HEK293 (cell line): ENCODE data around the gene MTMR3.

Experiments used
- CTCF ChIA-PET: fragments of 350-600 bp; formaldehyde crosslinking; extraction: SDS; loops from one replicate; lab custom pipeline; 2021; ENCODE audit warnings: antibody characterized with exemption; lab: Yijun Ruan, JAX
- POLR2A ChIA-PET: fragments of 300-600 bp; formaldehyde crosslinking; extraction: SDS; loops from one replicate; lab custom pipeline; 2020; ENCODE audit warnings: antibody characterized with exemption, inconsistent platforms; lab: Yijun Ruan, JAX
- H3K27ac ChIP-seq: fragments of 200-500 bp; sonication (Bioruptor generic); 2 replicates; pipeline ENCODE4 v1.5.1; 2014; ENCODE audit warnings: low read depth, low read length, control low read depth, inconsistent platforms; ENCODE audit errors: extremely low read depth
- H3K36me3 ChIP-seq, 2 experiments: fragments of 200-500 bp in 1 of 2; sonication (Bioruptor generic) in 1 of 2; 1 replicate in 1 of 2; 2 replicates in 1 of 2; pipeline ENCODE4 v1.5.1; 2014 to 2017; ENCODE audit warnings: inconsistent platforms in 2 of 2, low read length in 2 of 2; ENCODE audit not compliant: control insufficient read depth in 2 of 2, insufficient read depth in 1 of 2
- H3K4me1 ChIP-seq: fragments of 200-500 bp; sonication (Bioruptor generic); 2 replicates; pipeline ENCODE4 v1.5.1; 2014; ENCODE audit warnings: mild to moderate bottlenecking, low read length, inconsistent platforms; ENCODE audit not compliant: control insufficient read depth, insufficient read depth
- H3K4me3 ChIP-seq: 2 replicates; pipeline ENCODE4 v1.5.1; 2011; ENCODE audit warnings: low read depth, mild to moderate bottlenecking, control low read depth, low read length, moderate library complexity
- H3K9me3 ChIP-seq: fragments of 200-500 bp; sonication (Bioruptor generic); 2 replicates; pipeline ENCODE4 v1.5.1; 2014; ENCODE audit warnings: low read depth, low read length, inconsistent platforms; ENCODE audit not compliant: control insufficient read depth, insufficient read depth
- GLIS1 ChIP-seq: fragments of 450-650 bp; formaldehyde crosslinking; IDR thresholded peaks from 2 replicates; pipeline ENCODE4 v1.5.1; 2016; ENCODE audit warnings: missing biosample characterization, missing genetic modification characterization
- GLIS2 ChIP-seq: fragments of 450-650 bp; formaldehyde crosslinking; IDR thresholded peaks from 2 replicates; pipeline ENCODE4 v1.5.1; 2016; ENCODE audit warnings: missing biosample characterization, missing genetic modification characterization
- HOXC10 ChIP-seq: sonication (generic); formaldehyde crosslinking; IDR thresholded peaks from 2 replicates; pipeline ENCODE4 v1.8.1; 2023; ENCODE audit warnings: mild to moderate bottlenecking, missing genetic modification reagents
- MZF1 ChIP-seq: fragments of 450-650 bp; formaldehyde crosslinking; IDR thresholded peaks from 2 replicates; pipeline ENCODE4 v1.5.1; 2017; ENCODE audit warnings: missing biosample characterization, missing genetic modification characterization, borderline replicate concordance
- RBAK ChIP-seq: fragments of 450-650 bp; formaldehyde crosslinking; IDR thresholded peaks from 2 replicates; pipeline ENCODE4 v1.5.1; 2016; ENCODE audit warnings: missing biosample characterization, missing genetic modification characterization
- ZBTB17 ChIP-seq: fragments of 450-650 bp; formaldehyde crosslinking; IDR thresholded peaks from 2 replicates; pipeline ENCODE4 v1.5.1; 2016; ENCODE audit warnings: missing biosample characterization, missing genetic modification characterization
- ZBTB21 ChIP-seq: fragments of 450-650 bp; formaldehyde crosslinking; IDR thresholded peaks from 2 replicates; pipeline ENCODE4 v1.5.1; 2017; ENCODE audit warnings: missing biosample characterization, missing genetic modification characterization
- ZFP69B ChIP-seq: fragments of 450-650 bp; formaldehyde crosslinking; IDR thresholded peaks from 2 replicates; pipeline ENCODE4 v1.5.1; 2016; ENCODE audit warnings: missing biosample characterization, missing genetic modification characterization
- ZNF114 ChIP-seq: fragments of 450-650 bp; formaldehyde crosslinking; IDR thresholded peaks from 2 replicates; pipeline ENCODE4 v1.5.0; 2017; ENCODE audit warnings: missing biosample characterization, missing genetic modification characterization
- ZNF2 ChIP-seq: fragments of 450-650 bp; formaldehyde crosslinking; IDR thresholded peaks from 2 replicates; pipeline ENCODE4 v1.5.1; 2016; ENCODE audit warnings: missing biosample characterization, missing genetic modification characterization
- ZNF324 ChIP-seq: fragments of 450-650 bp; formaldehyde crosslinking; IDR thresholded peaks from 2 replicates; pipeline ENCODE4 v1.5.1; 2016; ENCODE audit warnings: missing biosample characterization, missing genetic modification characterization
- ZNF404 ChIP-seq: fragments of 450-650 bp; formaldehyde crosslinking; IDR thresholded peaks from 2 replicates; pipeline ENCODE4 v1.5.1; 2017; ENCODE audit warnings: missing biosample characterization, missing genetic modification characterization
- ZNF433 ChIP-seq: fragments of 450-650 bp; formaldehyde crosslinking; IDR thresholded peaks from 2 replicates; pipeline ENCODE4 v1.5.1; 2016; ENCODE audit warnings: missing biosample characterization, missing genetic modification characterization, low read depth
- ZNF530 ChIP-seq: fragments of 450-650 bp; formaldehyde crosslinking; IDR thresholded peaks from 2 replicates; pipeline ENCODE4 v1.5.1; 2016; ENCODE audit warnings: low read depth, missing biosample characterization, missing genetic modification characterization
- ZNF549 ChIP-seq: fragments of 450-650 bp; IDR thresholded peaks from 2 replicates; pipeline ENCODE4 v1.5.1; 2018; ENCODE audit warnings: missing biosample characterization, missing genetic modification characterization, mild to moderate bottlenecking, inconsistent platforms, moderate library complexity
- ZNF623 ChIP-seq: fragments of 450-650 bp; formaldehyde crosslinking; IDR thresholded peaks from 2 replicates; pipeline ENCODE4 v1.5.1; 2016; ENCODE audit warnings: missing biosample characterization, missing genetic modification characterization
- ZNF664 ChIP-seq: fragments of 450-650 bp; formaldehyde crosslinking; IDR thresholded peaks from 2 replicates; pipeline ENCODE4 v1.5.1; 2016; ENCODE audit warnings: missing biosample characterization, missing genetic modification characterization
- ZNF707 ChIP-seq: fragments of 450-650 bp; formaldehyde crosslinking; IDR thresholded peaks from 2 replicates; pipeline ENCODE4 v1.5.1; 2016; ENCODE audit warnings: missing biosample characterization, missing genetic modification characterization
- ZSCAN23 ChIP-seq: fragments of 450-650 bp; formaldehyde crosslinking; IDR thresholded peaks from 2 replicates; pipeline ENCODE4 v1.5.1; 2016; ENCODE audit warnings: missing biosample characterization, missing genetic modification characterization
- TF ChIP-seq, protein P1 (sequence below): fragments of 450-650 bp; formaldehyde crosslinking; IDR thresholded peaks from 2 replicates; pipeline ENCODE4 v1.5.1; 2017; ENCODE audit warnings: missing biosample characterization, mild to moderate bottlenecking, missing genetic modification characterization, moderate library complexity
- TF ChIP-seq, protein P2 (sequence below): fragments of 450-650 bp; formaldehyde crosslinking; IDR thresholded peaks from 2 replicates; pipeline ENCODE4 v1.5.1; 2016; ENCODE audit warnings: missing biosample characterization, missing genetic modification characterization
- TF ChIP-seq, protein P3 (sequence below): fragments of 450-650 bp; formaldehyde crosslinking; IDR thresholded peaks from 2 replicates; pipeline ENCODE4 v1.5.1; 2016; ENCODE audit warnings: missing biosample characterization, missing genetic modification characterization

Gene MTMR3

DNA sequence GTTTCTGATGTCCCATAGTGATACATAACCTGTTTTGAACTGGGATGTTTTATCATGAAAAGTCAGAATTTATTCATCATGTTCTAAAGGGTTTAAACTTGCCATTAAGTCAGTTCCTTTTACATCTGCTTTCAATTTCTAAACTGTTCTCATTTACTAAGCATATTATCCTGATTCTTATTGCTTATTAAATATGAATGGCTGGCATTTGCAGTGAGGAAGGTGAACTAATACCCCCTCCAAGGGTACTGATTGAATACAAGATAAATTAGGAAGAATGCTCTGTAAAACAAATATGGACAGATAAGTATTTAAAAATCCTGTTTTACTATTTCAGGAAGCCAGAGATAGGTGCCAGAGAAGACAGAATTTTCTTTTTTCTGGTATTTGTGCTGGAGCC, 126.5 kb downstream of the MTMR3 start (continued):
- no peak for TF ChIP-seq ZNF623 (tag by site-specific recombination)
- no peak for TF ChIP-seq ZNF324 (tag by site-specific recombination)
- TF ChIP-seq, protein P1, sequence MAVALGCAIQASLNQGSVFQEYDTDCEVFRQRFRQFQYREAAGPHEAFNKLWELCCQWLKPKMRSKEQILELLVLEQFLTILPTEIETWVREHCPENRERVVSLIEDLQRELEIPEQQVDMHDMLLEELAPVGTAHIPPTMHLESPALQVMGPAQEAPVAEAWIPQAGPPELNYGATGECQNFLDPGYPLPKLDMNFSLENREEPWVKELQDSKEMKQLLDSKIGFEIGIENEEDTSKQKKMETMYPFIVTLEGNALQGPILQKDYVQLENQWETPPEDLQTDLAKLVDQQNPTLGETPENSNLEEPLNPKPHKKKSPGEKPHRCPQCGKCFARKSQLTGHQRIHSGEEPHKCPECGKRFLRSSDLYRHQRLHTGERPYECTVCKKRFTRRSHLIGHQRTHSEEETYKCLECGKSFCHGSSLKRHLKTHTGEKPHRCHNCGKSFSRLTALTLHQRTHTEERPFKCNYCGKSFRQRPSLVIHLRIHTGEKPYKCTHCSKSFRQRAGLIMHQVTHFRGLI (tag by site-specific recombination), result no peak
- no peak for TF ChIP-seq HOXC10 (CRISPR knock-in tag)
- no peak for TF ChIP-seq ZBTB17 (tag by site-specific recombination)
- no peak for TF ChIP-seq ZNF2 (tag by site-specific recombination)
- no peak for TF ChIP-seq ZSCAN23 (tag by site-specific recombination)
- no peak for TF ChIP-seq RBAK
- TF ChIP-seq ZNF404, result no peak
- TF ChIP-seq MZF1 (tag by site-specific recombination), result no peak
- TF ChIP-seq, all 188 proteins: peak for 0

DNA sequence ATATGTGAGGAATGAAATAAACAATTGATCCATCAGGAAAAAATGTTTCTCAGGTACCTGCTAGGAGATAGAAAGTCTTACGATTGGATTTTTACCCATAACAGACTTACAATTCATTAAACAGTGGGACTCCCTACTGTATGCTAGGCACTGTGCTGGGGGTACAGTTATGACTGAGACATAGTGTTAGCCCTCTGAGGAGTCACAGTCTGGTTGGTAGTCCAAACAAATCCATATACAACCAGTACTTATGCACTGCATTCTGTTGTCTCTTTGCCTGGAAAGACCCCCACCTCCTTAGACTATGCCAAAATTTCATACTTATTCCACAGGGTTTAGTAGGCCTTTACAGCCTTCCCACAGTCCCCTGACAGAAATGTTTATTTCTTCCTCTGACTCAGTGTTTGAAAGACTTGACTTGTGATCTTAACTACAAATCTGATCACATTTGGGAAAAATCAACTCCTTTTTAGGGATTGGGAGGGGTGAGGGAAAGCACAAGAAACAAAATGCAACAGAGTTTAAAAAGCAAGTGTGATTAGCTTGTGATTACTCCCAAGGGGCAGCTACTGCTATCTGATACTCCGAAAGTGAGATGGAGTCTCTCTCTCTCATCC, 127.9 kb downstream of the MTMR3 start:
- no peaks in the 10 kb centered on the region for H3K4me1 ChIP-seq
- TF ChIP-seq ZNF707 (tag by site-specific recombination), result no peak
- TF ChIP-seq GLIS1 (tag by site-specific recombination), result peak; percentile 58
- no peak for TF ChIP-seq ZBTB21 (tag by site-specific recombination)
- ChIA-PET CTCF (interaction anchor here (0.6 kb wide), 1 partner anchor 147 kb away, joined by 3 read pairs; no protein-coding TSS in a partner anchor), POLR2A (interaction anchor here (0.5 kb wide), 1 partner anchor 54 kb away, joined by 5 read pairs; no protein-coding TSS in a partner anchor)
- no peak overlapping the region for H3K4me3 ChIP-seq
- peaks cover 35 to 87% of the 10 kb centered on the region in 2 experiments for H3K36me3 ChIP-seq
- H3K9me3 ChIP-seq, result no peaks in the 10 kb centered on the region
- no peak overlapping the region for H3K27ac ChIP-seq

DNA sequence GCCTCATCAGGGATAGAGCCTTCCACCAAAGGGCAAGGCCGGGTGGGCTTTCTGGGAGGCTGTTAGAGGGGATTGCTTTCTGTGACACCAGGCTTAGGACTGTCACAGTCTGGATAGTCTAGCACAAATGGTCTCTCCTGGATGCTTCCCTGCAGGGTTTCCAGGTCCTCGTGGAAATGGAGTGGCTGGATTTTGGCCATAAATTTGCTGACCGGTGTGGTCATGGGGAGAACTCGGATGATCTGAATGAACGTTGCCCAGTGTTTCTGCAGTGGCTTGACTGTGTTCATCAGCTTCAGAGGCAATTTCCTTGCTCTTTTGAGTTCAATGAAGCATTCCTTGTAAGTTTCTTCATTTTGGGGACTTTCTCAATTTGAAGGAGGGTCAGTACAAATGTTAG, 130.2 kb downstream of the MTMR3 start:
- H3K36me3 ChIP-seq, result peaks cover 38 to 88% of the 10 kb centered on the region in 2 experiments
- CTCF ChIA-PET, result interaction anchor here (0.6 kb wide), 1 partner anchor 55 kb away, joined by 4 read pairs; no protein-coding TSS in a partner anchor
- TF ChIP-seq ZNF664 (tag by site-specific recombination) (no peak), ZNF530 (tag by site-specific recombination) (no peak), ZNF433 (tag by site-specific recombination) (no peak), ZNF549 (tag by site-specific recombination) (no peak), ZFP69B (tag by site-specific recombination) (no peak), ZNF114 (tag by site-specific recombination) (no peak), GLIS2 (tag by site-specific recombination) (no peak)
- TF ChIP-seq, protein P2, sequence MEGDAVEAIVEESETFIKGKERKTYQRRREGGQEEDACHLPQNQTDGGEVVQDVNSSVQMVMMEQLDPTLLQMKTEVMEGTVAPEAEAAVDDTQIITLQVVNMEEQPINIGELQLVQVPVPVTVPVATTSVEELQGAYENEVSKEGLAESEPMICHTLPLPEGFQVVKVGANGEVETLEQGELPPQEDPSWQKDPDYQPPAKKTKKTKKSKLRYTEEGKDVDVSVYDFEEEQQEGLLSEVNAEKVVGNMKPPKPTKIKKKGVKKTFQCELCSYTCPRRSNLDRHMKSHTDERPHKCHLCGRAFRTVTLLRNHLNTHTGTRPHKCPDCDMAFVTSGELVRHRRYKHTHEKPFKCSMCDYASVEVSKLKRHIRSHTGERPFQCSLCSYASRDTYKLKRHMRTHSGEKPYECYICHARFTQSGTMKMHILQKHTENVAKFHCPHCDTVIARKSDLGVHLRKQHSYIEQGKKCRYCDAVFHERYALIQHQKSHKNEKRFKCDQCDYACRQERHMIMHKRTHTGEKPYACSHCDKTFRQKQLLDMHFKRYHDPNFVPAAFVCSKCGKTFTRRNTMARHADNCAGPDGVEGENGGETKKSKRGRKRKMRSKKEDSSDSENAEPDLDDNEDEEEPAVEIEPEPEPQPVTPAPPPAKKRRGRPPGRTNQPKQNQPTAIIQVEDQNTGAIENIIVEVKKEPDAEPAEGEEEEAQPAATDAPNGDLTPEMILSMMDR (tag by site-specific recombination), result no peak
- TF ChIP-seq, protein P3, sequence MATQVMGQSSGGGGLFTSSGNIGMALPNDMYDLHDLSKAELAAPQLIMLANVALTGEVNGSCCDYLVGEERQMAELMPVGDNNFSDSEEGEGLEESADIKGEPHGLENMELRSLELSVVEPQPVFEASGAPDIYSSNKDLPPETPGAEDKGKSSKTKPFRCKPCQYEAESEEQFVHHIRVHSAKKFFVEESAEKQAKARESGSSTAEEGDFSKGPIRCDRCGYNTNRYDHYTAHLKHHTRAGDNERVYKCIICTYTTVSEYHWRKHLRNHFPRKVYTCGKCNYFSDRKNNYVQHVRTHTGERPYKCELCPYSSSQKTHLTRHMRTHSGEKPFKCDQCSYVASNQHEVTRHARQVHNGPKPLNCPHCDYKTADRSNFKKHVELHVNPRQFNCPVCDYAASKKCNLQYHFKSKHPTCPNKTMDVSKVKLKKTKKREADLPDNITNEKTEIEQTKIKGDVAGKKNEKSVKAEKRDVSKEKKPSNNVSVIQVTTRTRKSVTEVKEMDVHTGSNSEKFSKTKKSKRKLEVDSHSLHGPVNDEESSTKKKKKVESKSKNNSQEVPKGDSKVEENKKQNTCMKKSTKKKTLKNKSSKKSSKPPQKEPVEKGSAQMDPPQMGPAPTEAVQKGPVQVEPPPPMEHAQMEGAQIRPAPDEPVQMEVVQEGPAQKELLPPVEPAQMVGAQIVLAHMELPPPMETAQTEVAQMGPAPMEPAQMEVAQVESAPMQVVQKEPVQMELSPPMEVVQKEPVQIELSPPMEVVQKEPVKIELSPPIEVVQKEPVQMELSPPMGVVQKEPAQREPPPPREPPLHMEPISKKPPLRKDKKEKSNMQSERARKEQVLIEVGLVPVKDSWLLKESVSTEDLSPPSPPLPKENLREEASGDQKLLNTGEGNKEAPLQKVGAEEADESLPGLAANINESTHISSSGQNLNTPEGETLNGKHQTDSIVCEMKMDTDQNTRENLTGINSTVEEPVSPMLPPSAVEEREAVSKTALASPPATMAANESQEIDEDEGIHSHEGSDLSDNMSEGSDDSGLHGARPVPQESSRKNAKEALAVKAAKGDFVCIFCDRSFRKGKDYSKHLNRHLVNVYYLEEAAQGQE, result no peak

More for the DNA sequence above, 130.2 kb downstream of the MTMR3 start:
- H3K4me3 ChIP-seq, result no peak overlapping the region
- H3K4me1 ChIP-seq, result no peaks in the 10 kb centered on the region
- POLR2A ChIA-PET, result no interaction called here
- H3K9me3 ChIP-seq, result no peaks in the 10 kb centered on the region
- H3K27ac ChIP-seq, result no peak overlapping the region
